PC-9 (cell line): ENCODE results near the gene GLMN. TPM values are rescaled to one million over a fixed set of nuclear protein-coding genes. Genes with fewer than 3 reads are reported as not detected.
"Not testable (repeated sequence)": the region's sequence is repeated elsewhere in the genome, so short reads cannot be mapped to it uniquely, and the experiment has no call there.

Source experiments
- BruUV-seq: library from RNA; stranded (reverse); fragments of 400-500 nt; replicated peaks from 2 replicates; lab custom pipeline; 2021; lab: Mats Ljungman, UMichigan
- CTCF ChIA-PET: fragments of 300-600 bp; sonication (Branson Sonifier 250); formaldehyde crosslinking; loops from one replicate; lab custom pipeline; 2022; ENCODE audit warnings: antibody characterized with exemption; lab: Charles Lee
- POLR2A ChIA-PET: fragments of 300-600 bp; sonication (Branson Sonifier 250); formaldehyde crosslinking; loops from one replicate; lab custom pipeline; 2022; ENCODE audit warnings: antibody characterized with exemption; ENCODE audit not compliant: unreplicated experiment; lab: Charles Lee
- DNase-seq, 2 experiments: peaks; one replicate each; pipeline versions ENCODE4 v3.0.0 to v3.0.0-alpha.2; 2015 to 2022; ENCODE audit warnings: mixed read lengths in 1 of 2
- H2AFZ ChIP-seq: fragments of 200-600 bp; sonication (generic); 2 replicates; pipeline ENCODE4 v1.8.1; 2017; ENCODE audit warnings: antibody characterized with exemption
- H3F3A ChIP-seq: fragments of 200-600 bp; sonication (generic); 2 replicates; pipeline ENCODE4 v1.8.1; 2017; ENCODE audit warnings: antibody characterized with exemption, mild to moderate bottlenecking, low read depth; ENCODE audit not compliant: insufficient read depth
- H3K27ac ChIP-seq: fragments of 200-600 bp; sonication (generic); 2 replicates; pipeline ENCODE4 v1.6.1; 2016; ENCODE audit warnings: mixed run types
- H3K27me3 ChIP-seq: fragments of 200-600 bp; sonication (generic); 2 replicates; pipeline ENCODE4 v1.6.1; 2016; ENCODE audit warnings: low read depth, mixed run types; ENCODE audit not compliant: insufficient read depth
- H3K36me3 ChIP-seq: fragments of 200-600 bp; sonication (generic); 2 replicates; pipeline ENCODE4 v1.6.1; 2016; ENCODE audit warnings: low read depth, mixed run types
- H3K4me1 ChIP-seq: fragments of 200-600 bp; sonication (generic); replicated peaks from 2 replicates; pipeline ENCODE4 v1.6.1; 2016; ENCODE audit warnings: mixed run types; ENCODE audit not compliant: insufficient read depth
- H3K4me2 ChIP-seq: fragments of 200-600 bp; sonication (generic); 2 replicates; pipeline ENCODE4 v1.6.1; 2017; ENCODE audit warnings: mixed run types
- H3K4me3 ChIP-seq: fragments of 200-600 bp; sonication (generic); 2 replicates; pipeline ENCODE4 v1.6.1; 2016; ENCODE audit warnings: mixed run types
- H3K79me2 ChIP-seq: fragments of 200-600 bp; sonication (generic); 2 replicates; pipeline ENCODE4 v1.6.1; 2017; ENCODE audit warnings: low read depth, mixed run types
- H3K9me2 ChIP-seq: fragments of 200-600 bp; sonication (generic); 2 replicates; pipeline ENCODE4 v1.8.1; 2017; ENCODE audit warnings: mild to moderate bottlenecking; ENCODE audit not compliant: insufficient read depth
- H3K9me3 ChIP-seq: fragments of 200-600 bp; sonication (generic); 2 replicates; pipeline ENCODE4 v1.8.1; 2016; ENCODE audit warnings: low read depth; ENCODE audit not compliant: insufficient read depth
- H4K20me1 ChIP-seq: fragments of 200-600 bp; sonication (generic); 2 replicates; pipeline ENCODE4 v1.8.1; 2017; ENCODE audit not compliant: insufficient read depth
- CTCF ChIP-seq: fragments of 200-600 bp; sonication (generic); conservative IDR thresholded peaks from 2 replicates; pipeline ENCODE4 v1.6.1; 2017; ENCODE audit warnings: mixed run types, antibody characterized with exemption, mild to moderate bottlenecking, moderate library complexity
- EZH2 ChIP-seq: fragments of 200-600 bp; sonication (generic); IDR thresholded peaks from 2 replicates; pipeline ENCODE4 v1.8.0; 2017; ENCODE audit warnings: antibody characterized with exemption, low read depth
- intact Hi-C: fragments of 100-400 bp; cut with micrococcal nuclease; formaldehyde crosslinking; loops from one replicate; pipeline ENCODE4 v1.10.0; 2022; ENCODE audit not compliant: unreplicated experiment
- total RNA-seq: library from RNA; stranded (reverse); gene quantifications from 2 replicates; pipeline ENCODE4 v1.2.3, GENCODE V29; 2021

Gene GLMN
- total RNA-seq, 1 experiment from 2014 or later = 7.4 TPM

- intact Hi-C loops = loop anchor here (1.0 to 5.0 kb wide), 4 partner anchors 295 to 1009 kb away; partner anchors contain the start of gene CDC7
- Histone ChIP-seq H3K27ac (no peak overlapping the region), H3K4me1 (no peaks in the 10 kb centered on the region), H3K9me3 (no peaks in the 10 kb centered on the region), H3K4me3 (no peak overlapping the region), H3K79me2 (no peaks in the 10 kb centered on the region), H4K20me1 (no peaks in the 10 kb centered on the region), H2AFZ (no peak overlapping the region), H3K4me2 (no peak overlapping the region), H3K27me3 (no peaks in the 10 kb centered on the region), H3F3A (0 out of 2 replicates have a peak, but pooled peaks cover 5% of the 10 kb centered on the region), H3K9me2 (no peaks in the 10 kb centered on the region), H3K36me3 (peaks cover 25% of the 10 kb centered on the region)
- peak; percentile 9 to 59 for DNase-seq
- ChIA-PET CTCF (interaction anchor here (0.5 to 1.5 kb wide), 5 partner anchors 45 to 527 kb away, joined by 3 to 20 read pairs (median 4); no protein-coding TSS in a partner anchor), POLR2A (no interaction called here)
- no TSS peak for BruUV-seq
- TF ChIP-seq CTCF = peak; percentile 89
- TF ChIP-seq EZH2 = no peak
Observed at GRCh38 chr1:92291372-92291999, 7.3 kb downstream of the GLMN start.

GRCh38 chr1:92281411-92281810, 17.4 kb downstream of the GLMN start:
- H2AFZ ChIP-seq, H3K9me2 ChIP-seq, POLR2A ChIA-PET, intact Hi-C loops, H3K27ac ChIP-seq, H3F3A ChIP-seq, H3K9me3 ChIP-seq, BruUV-seq, H3K4me1 ChIP-seq, H3K27me3 ChIP-seq, H3K79me2 ChIP-seq, CTCF ChIA-PET, H4K20me1 ChIP-seq, DNase-seq, H3K4me3 ChIP-seq, H3K4me2 ChIP-seq: not testable (repeated sequence)
- H3K36me3 ChIP-seq = 0 out of 2 replicates have a peak, but pooled peaks cover 14% of the 10 kb centered on the region

- H3K27me3 ChIP-seq, H4K20me1 ChIP-seq, H3K9me3 ChIP-seq, intact Hi-C loops, DNase-seq, H3K36me3 ChIP-seq, H3K79me2 ChIP-seq, POLR2A ChIA-PET, H3K4me3 ChIP-seq, H3K4me1 ChIP-seq, H3K9me2 ChIP-seq, BruUV-seq, H3K4me2 ChIP-seq, H2AFZ ChIP-seq, H3F3A ChIP-seq, H3K27ac ChIP-seq: not testable (repeated sequence)
- CTCF ChIA-PET = interaction anchor here (0.6 kb wide), 1 partner anchor 31 kb away, joined by 10 read pairs; no protein-coding TSS in a partner anchor
Observed at GRCh38 chr1:92279781-92280180, 19.0 kb downstream of the GLMN start.

GRCh38 chr1:92277105-92277723, 21.6 kb downstream of the GLMN start:
- Histone ChIP-seq H3K4me1 (no peaks in the 10 kb centered on the region), H3K4me3 (no peak overlapping the region), H4K20me1 (no peaks in the 10 kb centered on the region), H3K4me2 (no peak overlapping the region), H2AFZ (no peak overlapping the region), H3K9me2 (no peaks in the 10 kb centered on the region), H3K36me3 (0 out of 2 replicates have a peak, but pooled peaks cover 8% of the 10 kb centered on the region), H3K9me3 (no peaks in the 10 kb centered on the region), H3K27me3 (no peaks in the 10 kb centered on the region), H3F3A (no peaks in the 10 kb centered on the region), H3K27ac (no peak overlapping the region), H3K79me2 (no peaks in the 10 kb centered on the region)
- BruUV-seq = no TSS peak
- ChIA-PET CTCF (no interaction called here), POLR2A (no interaction called here)
- TF ChIP-seq CTCF (no peak), EZH2 (no peak)
- intact Hi-C loops = no loop called here
- peak in 1 of 2 experiments; percentile 33 for DNase-seq
